Mucosa of rectum (tissue), 2 donors: ENCODE measurements around the gene PRKRA.
"Not testable (repeated sequence)": the region's sequence is repeated elsewhere in the genome, so short reads cannot be mapped to it uniquely, and the experiment has no call there.

Source experiments
- H3K27ac ChIP-seq, 2 donors: one replicate each; pipeline ENCODE4 v1.7.0; 2013; ENCODE audit warnings: inconsistent platforms in 2 of 2, low read depth in 2 of 2, low read length in 2 of 2
- H3K27me3 ChIP-seq, 2 donors: one replicate each; pipeline ENCODE4 v1.7.0; 2013; ENCODE audit warnings: low read length in 2 of 2; ENCODE audit not compliant: control insufficient read depth in 2 of 2, insufficient read depth in 2 of 2
- H3K36me3 ChIP-seq, 2 donors: one replicate each; pipeline ENCODE4 v1.7.0; 2013; ENCODE audit warnings: low read length in 2 of 2; ENCODE audit not compliant: control insufficient read depth in 2 of 2, insufficient read depth in 2 of 2
- H3K4me1 ChIP-seq, 2 donors: one replicate each; pipeline ENCODE4 v1.7.0; 2013; ENCODE audit warnings: low read length in 2 of 2, mild to moderate bottlenecking in 1 of 2; ENCODE audit not compliant: control insufficient read depth in 2 of 2, insufficient read depth in 2 of 2
- H3K4me3 ChIP-seq, 2 donors: one replicate each; pipeline ENCODE4 v1.7.0; 2013; ENCODE audit warnings: low read length in 2 of 2
- H3K9ac ChIP-seq, 2 donors: one replicate each; pipeline ENCODE4 v1.7.0; 2013; ENCODE audit warnings: low read length in 2 of 2, low read depth in 1 of 2, mild to moderate bottlenecking in 1 of 2
- H3K9me3 ChIP-seq, 2 donors: one replicate each; pipeline ENCODE4 v1.7.0; 2013; ENCODE audit warnings: low read length in 2 of 2; ENCODE audit not compliant: control insufficient read depth in 2 of 2
- donor health status: healthy.
- donor health status: Normal muscosa, but diverticular disease.

PRKRA gene

DNA sequence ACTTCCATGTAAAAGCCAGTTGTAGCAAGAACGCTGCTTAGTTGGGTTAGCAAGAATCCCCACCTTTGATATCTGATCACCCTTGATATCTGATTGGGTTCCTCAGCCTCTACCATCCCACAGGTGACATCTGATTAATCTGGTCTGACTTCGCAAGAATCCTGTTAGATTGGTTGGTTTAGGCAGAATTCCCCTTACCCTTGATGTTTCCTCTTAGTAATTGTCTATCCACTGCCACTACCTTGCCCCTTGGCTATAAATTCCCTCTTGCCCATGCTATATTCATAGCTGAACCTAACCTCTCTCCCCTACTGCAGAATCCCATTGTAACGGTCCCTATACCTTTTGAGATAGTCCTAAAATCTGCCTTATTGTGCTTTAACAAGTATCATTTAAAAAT is 33.1 kb downstream of the PRKRA start:
- H3K9me3 ChIP-seq = no peaks in the 10 kb centered on the region
- H3K9ac ChIP-seq = no peak overlapping the region
- H3K4me3 ChIP-seq = no peak overlapping the region
- no peak overlapping the region for H3K27ac ChIP-seq
- no peaks in the 10 kb centered on the region for H3K36me3 ChIP-seq
- peaks cover 0 to 6% of the 10 kb centered on the region in 2 donors for H3K4me1 ChIP-seq
- H3K27me3 ChIP-seq = no peaks in the 10 kb centered on the region

GRCh38 chr2:178415979-178416378 is 35.0 kb downstream of the PRKRA start:
- Histone ChIP-seq H3K36me3 (no peaks in the 10 kb centered on the region), H3K27ac (no peak overlapping the region), H3K9me3 (no peaks in the 10 kb centered on the region), H3K4me1 (peaks cover 0 to 7% of the 10 kb centered on the region in 2 donors), H3K4me3 (no peak overlapping the region), H3K9ac (no peak overlapping the region), H3K27me3 (no peaks in the 10 kb centered on the region)

DNA sequence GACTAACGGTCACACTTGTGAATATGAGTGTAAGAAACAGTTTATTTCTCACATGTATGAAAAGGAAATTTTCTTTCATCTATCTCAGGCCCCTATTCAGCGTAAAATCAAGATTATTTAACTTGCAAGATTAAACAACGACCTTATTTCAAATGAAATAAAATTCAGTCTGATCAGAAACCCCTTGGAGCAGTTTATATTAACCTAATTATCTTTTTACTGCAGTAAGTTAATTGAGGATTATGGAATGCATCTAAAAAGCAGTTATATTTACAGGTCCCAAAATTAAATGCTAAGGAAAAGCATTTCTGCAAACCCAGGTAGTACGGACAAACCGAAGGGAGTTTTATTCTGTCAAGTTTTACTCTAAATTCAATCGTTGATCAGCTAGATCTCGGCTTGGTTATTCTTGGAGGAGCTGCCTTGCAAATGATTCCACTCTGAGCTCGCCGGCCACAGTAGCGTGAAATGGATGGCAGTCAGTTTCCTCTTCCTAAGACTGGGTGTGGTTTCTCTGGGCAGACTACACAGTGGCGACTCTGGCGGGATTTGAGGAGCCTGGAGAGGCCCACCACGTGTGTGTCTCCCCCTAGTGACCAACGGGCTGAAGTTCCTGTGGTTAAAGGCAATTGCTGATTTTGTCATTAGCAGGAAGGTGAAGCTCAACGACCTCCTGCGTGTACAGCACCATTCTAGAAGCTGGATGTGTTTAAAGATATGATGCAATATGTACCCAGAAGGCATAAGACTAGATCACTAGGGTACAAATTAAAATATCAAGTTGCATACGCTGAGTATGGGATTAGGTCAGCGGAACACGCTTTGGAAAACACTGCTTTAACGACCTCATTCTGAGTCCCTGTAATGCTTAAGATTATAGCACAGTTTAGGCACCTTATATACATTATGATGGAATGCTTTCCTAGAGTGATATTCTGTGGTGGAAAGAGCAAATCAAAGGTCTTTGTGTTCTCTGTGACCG is 36.4 kb downstream of the PRKRA start:
- no peaks in the 10 kb centered on the region for H3K9me3 ChIP-seq
- H3K4me3 ChIP-seq = peak overlapping the region; percentile 62 to 79
- peak overlapping the region; percentile 65 to 72 for H3K9ac ChIP-seq
- H3K4me1 ChIP-seq = peaks cover 0 to 7% of the 10 kb centered on the region in 2 donors
- no peaks in the 10 kb centered on the region for H3K27me3 ChIP-seq
- no peaks in the 10 kb centered on the region for H3K36me3 ChIP-seq
- peak overlapping the region; percentile 79 to 80 for H3K27ac ChIP-seq

GRCh38 chr2:178413472-178414265 is 37.3 kb downstream of the PRKRA start:
- H3K4me1 ChIP-seq = peaks cover 0 to 7% of the 10 kb centered on the region in 2 donors
- H3K27ac ChIP-seq = peak overlapping the region; percentile 79 to 80
- H3K9me3 ChIP-seq = no peaks in the 10 kb centered on the region
- H3K36me3 ChIP-seq = no peaks in the 10 kb centered on the region
- H3K4me3 ChIP-seq = peak overlapping the region; percentile 62 to 79
- peak overlapping the region; percentile 65 to 72 for H3K9ac ChIP-seq
- H3K27me3 ChIP-seq = no peaks in the 10 kb centered on the region

DNA sequence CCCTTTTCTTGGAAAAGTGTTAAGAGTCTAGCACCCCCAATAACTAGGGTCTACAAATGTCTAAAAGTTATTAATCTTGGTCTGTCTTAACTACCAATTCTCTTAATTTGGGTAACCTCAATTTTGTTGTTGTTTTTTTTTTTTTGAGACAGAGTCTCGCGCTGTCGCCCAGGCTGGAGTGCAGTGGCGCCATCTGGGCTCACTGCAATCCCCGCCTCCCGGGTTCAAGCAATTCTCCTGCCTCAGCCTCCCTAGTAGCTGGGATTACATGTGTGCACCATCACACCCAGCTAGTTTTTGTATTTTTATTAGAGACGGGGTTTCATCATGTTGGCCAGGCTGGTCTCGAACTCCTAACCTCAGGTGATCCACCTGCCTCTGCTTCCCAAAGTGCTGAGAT is 38.5 kb downstream of the PRKRA start:
- not testable (repeated sequence) for H3K27me3 ChIP-seq, H3K9me3 ChIP-seq, H3K4me1 ChIP-seq, H3K4me3 ChIP-seq, H3K9ac ChIP-seq, H3K36me3 ChIP-seq, H3K27ac ChIP-seq

GRCh38 chr2:178412047-178412446 is 38.9 kb downstream of the PRKRA start:
- H3K36me3 ChIP-seq = no peaks in the 10 kb centered on the region
- H3K27ac ChIP-seq = no peak overlapping the region
- H3K4me1 ChIP-seq = peaks cover 0 to 7% of the 10 kb centered on the region in 2 donors
- H3K4me3 ChIP-seq = no peak overlapping the region
- H3K27me3 ChIP-seq = no peaks in the 10 kb centered on the region
- no peaks in the 10 kb centered on the region for H3K9me3 ChIP-seq
- H3K9ac ChIP-seq = no peak overlapping the region

- no peak overlapping the region for H3K4me3 ChIP-seq
- H3K27ac ChIP-seq = no peak overlapping the region
- no peaks in the 10 kb centered on the region for H3K9me3 ChIP-seq
- no peak overlapping the region for H3K9ac ChIP-seq
- no peaks in the 10 kb centered on the region for H3K36me3 ChIP-seq
- no peaks in the 10 kb centered on the region for H3K27me3 ChIP-seq
- peaks cover 0 to 3% of the 10 kb centered on the region in 2 donors for H3K4me1 ChIP-seq
Observed at GRCh38 chr2:178409261-178409660, 41.7 kb downstream of the PRKRA start.

- Histone ChIP-seq H3K9me3 (no peaks in the 10 kb centered on the region), H3K9ac (no peak overlapping the region), H3K27me3 (no peaks in the 10 kb centered on the region), H3K27ac (no peak overlapping the region), H3K4me1 (no peaks in the 10 kb centered on the region), H3K36me3 (no peaks in the 10 kb centered on the region), H3K4me3 (no peak overlapping the region)
Observed at GRCh38 chr2:178404368-178404767, 46.6 kb downstream of the PRKRA start.

- Histone ChIP-seq H3K4me1 (no peaks in the 10 kb centered on the region), H3K36me3 (no peaks in the 10 kb centered on the region), H3K27me3 (no peaks in the 10 kb centered on the region), H3K9ac (no peak overlapping the region), H3K4me3 (no peak overlapping the region), H3K27ac (no peak overlapping the region), H3K9me3 (no peaks in the 10 kb centered on the region)
Observed at GRCh38 chr2:178403671-178404306, 47.2 kb downstream of the PRKRA start.
